H1 (cell line): ENCODE results near the gene MAP7. TPM values are rescaled to one million over a fixed set of nuclear protein-coding genes. Genes with fewer than 3 reads are reported as not detected.

Experiments used
- CTCF ChIA-PET: fragments of 300-600 bp; sonication (Branson Sonifier 250); formaldehyde crosslinking; loops from one replicate; lab custom pipeline; 2021; ENCODE audit not compliant: partially characterized antibody; lab: Charles Lee
- POLR2A ChIA-PET: fragments of 300-600 bp; sonication (Branson Sonifier 250); formaldehyde crosslinking; loops from one replicate; lab custom pipeline; 2021; ENCODE audit warnings: inconsistent platforms; ENCODE audit not compliant: partially characterized antibody; lab: Charles Lee
- DNase-seq, 2 experiments: peaks; one replicate each; pipeline versions ENCODE4 v3.0.0 to v3.0.0-alpha.2; 2010 to 2022; ENCODE audit warnings: low spot score in 2 of 2, low read depth in 1 of 2, mixed read lengths in 1 of 2
- FAIRE-seq: peaks from 2 replicates; lab custom pipeline; 2011; peaks lifted over from hg19 to GRCh38; lab: Jason Lieb, UNC
- H2AFZ ChIP-seq: 2 replicates; pipeline ENCODE4 v1.8.1; 2012; ENCODE audit warnings: low read length, inconsistent platforms
- H2AK5ac ChIP-seq: 2 replicates; pipeline ENCODE4 v1.6.1; 2013; ENCODE audit warnings: low read depth, low read length
- H2BK120ac ChIP-seq: replicated peaks from 2 replicates; pipeline ENCODE3; 2013; ENCODE audit warnings: low read depth, low read length, inconsistent platforms
- H2BK12ac ChIP-seq: 2 replicates; pipeline ENCODE4 v1.6.1; 2013; ENCODE audit warnings: low read depth, low read length
- H2BK15ac ChIP-seq: 2 replicates; pipeline ENCODE4 v1.6.1; 2013; ENCODE audit warnings: low read length
- H2BK20ac ChIP-seq: 2 replicates; pipeline ENCODE4 v1.6.1; 2013; ENCODE audit warnings: low read length
- H2BK5ac ChIP-seq: 2 replicates; pipeline ENCODE4 v1.6.1; 2013; ENCODE audit warnings: low read depth, low read length
- H3K14ac ChIP-seq: 2 replicates; pipeline ENCODE4 v1.6.1; 2013; ENCODE audit warnings: inconsistent platforms; ENCODE audit not compliant: insufficient read length
- H3K18ac ChIP-seq: 2 replicates; pipeline ENCODE4 v1.6.1; 2013; ENCODE audit warnings: low read length; ENCODE audit errors: extremely low read depth
- H3K23ac ChIP-seq: 2 replicates; pipeline ENCODE4 v1.6.1; 2013; ENCODE audit warnings: inconsistent platforms; ENCODE audit not compliant: insufficient read length
- H3K23me2 ChIP-seq: 2 replicates; pipeline ENCODE4 v1.6.1; 2013; ENCODE audit warnings: low read depth, low read length
- H3K27ac ChIP-seq: 2 replicates; pipeline ENCODE4 v1.6.1; 2011; ENCODE audit warnings: low read depth, low read length, inconsistent platforms
- H3K27me3 ChIP-seq, 4 experiments: replicated peaks in 1 of 4; 1 replicate in 1 of 4; 2 replicates in 3 of 4; pipeline versions ENCODE4 v1.6.1 to v1.8.1; 2011 to 2013; ENCODE audit warnings: low read length in 3 of 4, mild to moderate bottlenecking in 3 of 4, inconsistent platforms in 2 of 4, mixed read lengths in 2 of 4, moderate library complexity in 1 of 4; ENCODE audit not compliant: control insufficient read depth in 3 of 4, insufficient read depth in 3 of 4; ENCODE audit errors: extremely low read depth in 1 of 4
- H3K36me3 ChIP-seq, 4 experiments: 2 replicates each; pipeline versions ENCODE4 v1.6.1 to v1.8.1; 2011 to 2013; ENCODE audit warnings: mild to moderate bottlenecking in 4 of 4, low read length in 3 of 4, moderate library complexity in 2 of 4, control low read depth in 1 of 4, inconsistent platforms in 1 of 4; ENCODE audit not compliant: insufficient read depth in 4 of 4, control insufficient read depth in 2 of 4
- H3K4ac ChIP-seq: replicated peaks from 2 replicates; pipeline ENCODE3; 2013; ENCODE audit warnings: low read length, low read depth, mixed read lengths, inconsistent platforms; ENCODE audit not compliant: insufficient read length
- H3K4me1 ChIP-seq, 4 experiments: replicated peaks in 1 of 4; 1 replicate in 1 of 4; 2 replicates in 3 of 4; pipeline versions ENCODE4 v1.6.1 to v1.8.1; 2011 to 2013; ENCODE audit warnings: low read length in 3 of 4, inconsistent platforms in 2 of 4, mixed read lengths in 1 of 4; ENCODE audit not compliant: insufficient read depth in 4 of 4, control insufficient read depth in 3 of 4
- H3K4me2 ChIP-seq, 2 experiments: 2 replicates each; pipeline versions ENCODE4 v1.6.1 to v1.8.1; 2011 to 2013; ENCODE audit warnings: low read depth in 2 of 2, low read length in 2 of 2, control low read depth in 1 of 2, inconsistent platforms in 1 of 2, mild to moderate bottlenecking in 1 of 2; ENCODE audit not compliant: insufficient read depth in 1 of 2
- H3K4me3 ChIP-seq, 4 experiments: fragments of 200-600, 300-600 bp in 1 of 4; sonication (generic), shearing (Covaris generic), sonication (Bioruptor Twin) in 1 of 4; 2 replicates each; pipeline versions ENCODE4 v1.5.1 to v1.8.1; 2011 to 2016; ENCODE audit warnings: low read length in 4 of 4, low read depth in 3 of 4, control low read depth in 2 of 4, inconsistent platforms in 2 of 4, mild to moderate bottlenecking in 2 of 4, mixed read lengths in 1 of 4, moderate library complexity in 1 of 4; ENCODE audit not compliant: insufficient read depth in 2 of 4; ENCODE audit errors: extremely low read depth in 1 of 4
- H3K56ac ChIP-seq: replicated peaks from 2 replicates; pipeline ENCODE3; 2013; ENCODE audit warnings: low read depth, mild to moderate bottlenecking, mixed read lengths, low read length, inconsistent platforms; ENCODE audit not compliant: insufficient read length
- H3K79me1 ChIP-seq: 2 replicates; pipeline ENCODE4 v1.6.1; 2013; ENCODE audit warnings: low read depth, low read length, control low read depth
- H3K79me2 ChIP-seq, 2 experiments: 2 replicates each; pipeline versions ENCODE4 v1.6.1 to v1.8.1; 2012 to 2013; ENCODE audit warnings: low read length in 2 of 2, mild to moderate bottlenecking in 2 of 2, inconsistent platforms in 1 of 2; ENCODE audit not compliant: insufficient read depth in 2 of 2, control insufficient read depth in 1 of 2
- H3K9ac ChIP-seq, 4 experiments: replicated peaks in 1 of 4; 1 replicate in 1 of 4; 2 replicates in 3 of 4; pipeline versions ENCODE4 v1.6.1 to v1.8.1; 2011 to 2013; ENCODE audit warnings: low read depth in 3 of 4, low read length in 3 of 4, control low read depth in 2 of 4, mild to moderate bottlenecking in 2 of 4, moderate library complexity in 2 of 4, inconsistent platforms in 1 of 4; ENCODE audit errors: extremely low read depth in 1 of 4
- H3K9me3 ChIP-seq, 2 experiments: 2 replicates each; pipeline versions ENCODE4 v1.6.1 to v1.8.1; 2012 to 2013; ENCODE audit warnings: mild to moderate bottlenecking in 2 of 2, moderate library complexity in 2 of 2, control low read depth in 1 of 2, inconsistent platforms in 1 of 2, low read depth in 1 of 2, low read length in 1 of 2, mixed read lengths in 1 of 2; ENCODE audit not compliant: insufficient read depth in 2 of 2
- H4K20me1 ChIP-seq, 2 experiments: replicated peaks in 1 of 2; 2 replicates each; pipeline versions ENCODE3 to v1.8.1; 2011 to 2013; ENCODE audit warnings: inconsistent platforms in 2 of 2, low read length in 2 of 2, mild to moderate bottlenecking in 1 of 2; ENCODE audit not compliant: insufficient read depth in 2 of 2, control insufficient read depth in 1 of 2
- H4K5ac ChIP-seq: 2 replicates; pipeline ENCODE4 v1.6.1; 2013; ENCODE audit warnings: low read length, low read depth, mixed read lengths, inconsistent platforms; ENCODE audit not compliant: insufficient read length
- H4K8ac ChIP-seq: 2 replicates; pipeline ENCODE4 v1.8.0; 2013; ENCODE audit warnings: mild to moderate bottlenecking, moderate library complexity, low read length, inconsistent platforms; ENCODE audit not compliant: insufficient read depth; ENCODE audit errors: extremely low read depth
- H4K91ac ChIP-seq: replicated peaks from 2 replicates; pipeline ENCODE3; 2013; ENCODE audit warnings: low read length, mixed read lengths, inconsistent platforms; ENCODE audit not compliant: insufficient read length
- ATF3 ChIP-seq: IDR thresholded peaks from 2 replicates; pipeline ENCODE4 v1.6.1; 2011; ENCODE audit warnings: low read depth, mild to moderate bottlenecking, low read length; ENCODE audit not compliant: insufficient read depth
- BRCA1 ChIP-seq: IDR thresholded peaks from 2 replicates; pipeline ENCODE4 v1.6.1; 2012; ENCODE audit warnings: low read depth, low read length, improper control_type of control experiment
- polyA plus RNA-seq, 7 experiments: library from polyadenylated mRNA; depleted of rRNA in 3 of 7; stranded (reverse) in 5 of 7; unstranded in 2 of 7; fragments of >200 nt in 5 of 7; fragments of 200-250 nt in 2 of 7; gene quantifications; 1 replicate in 5 of 7; 2 replicates in 1 of 7; 4 replicates in 1 of 7; pipeline versions ENCODE4 v1.2.1 to v1.2.3, GENCODE V29; 2011 to 2013; ENCODE audit warnings: missing spikeins in 2 of 7, mixed read lengths in 2 of 7
- total RNA-seq: library from RNA; stranded (reverse); fragmentation: NEBNext Ultra II Directional; extraction: Animal tissue kit (Norgen Biotek cat#: 25700); gene quantifications from 2 replicates; pipeline ENCODE4 v1.2.1, GENCODE V29; 2021

MAP7 gene
- total and polyA plus RNA-seq, 2 of the 8 experiments (the other 6 are each of a cell fraction or from before 2014, with no cell fraction given) = 13.5 to 66.9 TPM

- Histone ChIP-seq H3K36me3 (no peaks in the 10 kb centered on the region), H3K4me2 (no peak overlapping the region), H3K56ac (no peak overlapping the region), H4K20me1 (no peaks in the 10 kb centered on the region), H2BK5ac (no peak overlapping the region), H2BK12ac (no peak overlapping the region), H3K27me3 (no peaks in the 10 kb centered on the region), H2AFZ (no peak overlapping the region), H2BK15ac (no peak overlapping the region), H2BK120ac (no peak overlapping the region), H3K18ac (no peak overlapping the region), H3K23ac (no peak overlapping the region), H2AK5ac (no peak overlapping the region), H3K79me2 (no peaks in the 10 kb centered on the region), H3K4ac (no peak overlapping the region), H3K79me1 (no peaks in the 10 kb centered on the region), H4K91ac (no peak overlapping the region), H3K4me3 (no peak overlapping the region), H3K23me2 (no peaks in the 10 kb centered on the region), H3K14ac (no peak overlapping the region), H3K9ac (no peak overlapping the region), H2BK20ac (no peak overlapping the region), H4K8ac (no peak overlapping the region), H3K9me3 (no peaks in the 10 kb centered on the region), H3K4me1 (no peaks in the 10 kb centered on the region), H3K27ac (no peak overlapping the region), H4K5ac (no peak overlapping the region)
- DNase-seq = no peak
- ChIA-PET POLR2A (interaction anchor here (1.9 to 2.0 kb wide), 2 partner anchors 17 to 19 kb away, joined by 8 read pairs; partner anchors contain the start of gene BCLAF1), CTCF (interaction anchor here (1.4 to 4.3 kb wide), 2 partner anchors 10 to 66 kb away, joined by 3 to 23 read pairs; no protein-coding TSS in a partner anchor)
- FAIRE-seq = no peak
- TF ChIP-seq ATF3 (no peak), BRCA1 (no peak)
Observed at GRCh38 chr6:136307351-136307750, 242.9 kb downstream of the MAP7 start.
